Measurements from ENCODE around the gene BICC1.

GRCh38 chr10:58481569-58482109 is 31.0 kb upstream of the BICC1 start:
- TF ChIP-seq POLR2A (IDR thresholded peaks at IDR 0.05; ENCODE audit: extremely low read depth, insufficient read length) = no peak
- TF ChIP-seq CTCF (IDR thresholded peaks at IDR 0.05; ENCODE audit: low read depth, low read length) = no peak
